ENCODE data around the gene NT5M. TPM values are rescaled to one million over a fixed set of nuclear protein-coding genes. Genes with fewer than 3 reads are reported as not detected.

Gene NT5M
- total and polyA plus RNA-seq, 4 donors: 4.1 to 18.2 (median 11.6) TPM

- Histone ChIP-seq H3K9me3 (ENCODE audit: control insufficient read depth, insufficient read depth, low read length) (peaks cover 6% of the 10 kb centered on the region), H3K4me1 (ENCODE audit: control insufficient read depth, insufficient read depth, low read length) (peaks cover 26% of the 10 kb centered on the region), H3K27me3 (ENCODE audit: control insufficient read depth, insufficient read depth, low read length) (no peaks in the 10 kb centered on the region), H3K4me3 (ENCODE audit: low read depth, low read length) (no peak overlapping the region), H3K27ac (ENCODE audit: low read depth, low read length) (no peak overlapping the region), H3K36me3 (ENCODE audit: control insufficient read depth, insufficient read depth, low read length) (no peaks in the 10 kb centered on the region)
- 88% methylated on average over 2 of the region's 2 CpGs for WGBS (ENCODE audit: insufficient coverage)
- DNase-seq (ENCODE audit: low read depth in 4 of 6, low spot score in 6 of 6): no peak
These were observed 56.1 kb downstream of the NT5M start for GRCh38 chr17:17359271-17359670.

- no peak for DNase-seq (ENCODE audit: low read depth in 4 of 6, low spot score in 6 of 6)
- H3K27ac ChIP-seq (ENCODE audit: low read depth, low read length): no peak overlapping the region
- WGBS (ENCODE audit: insufficient coverage): no CpG with 5 or more reads among the region's 1 CpG
- no peaks in the 10 kb centered on the region for H3K27me3 ChIP-seq (ENCODE audit: control insufficient read depth, insufficient read depth, low read length)
- H3K4me1 ChIP-seq (ENCODE audit: control insufficient read depth, insufficient read depth, low read length): peaks cover 23% of the 10 kb centered on the region
- peaks cover 6% of the 10 kb centered on the region for H3K9me3 ChIP-seq (ENCODE audit: control insufficient read depth, insufficient read depth, low read length)
- H3K4me3 ChIP-seq (ENCODE audit: low read depth, low read length): no peak overlapping the region
- H3K36me3 ChIP-seq (ENCODE audit: control insufficient read depth, insufficient read depth, low read length): no peaks in the 10 kb centered on the region
These were observed 57.0 kb downstream of the NT5M start for GRCh38 chr17:17360087-17360730.

- no peaks in the 10 kb centered on the region for H3K27me3 ChIP-seq (ENCODE audit: control insufficient read depth, insufficient read depth, low read length)
- no peak overlapping the region for H3K4me3 ChIP-seq (ENCODE audit: low read depth, low read length)
- DNase-seq (ENCODE audit: low read depth in 4 of 6, low spot score in 6 of 6): no peak
- H3K27ac ChIP-seq (ENCODE audit: low read depth, low read length): no peak overlapping the region
- H3K9me3 ChIP-seq (ENCODE audit: control insufficient read depth, insufficient read depth, low read length): peaks cover 6% of the 10 kb centered on the region
- peaks cover 12% of the 10 kb centered on the region for H3K4me1 ChIP-seq (ENCODE audit: control insufficient read depth, insufficient read depth, low read length)
- WGBS (ENCODE audit: insufficient coverage): 78% methylated on average over 2 of the region's 5 CpGs
- H3K36me3 ChIP-seq (ENCODE audit: control insufficient read depth, insufficient read depth, low read length): no peaks in the 10 kb centered on the region
These were observed 58.3 kb downstream of the NT5M start for GRCh38 chr17:17361543-17361866.

- Histone ChIP-seq H3K4me3 (ENCODE audit: low read depth, low read length) (no peak overlapping the region), H3K27ac (ENCODE audit: low read depth, low read length) (no peak overlapping the region)
- 87% methylated on average over 6 of the region's 12 CpGs for WGBS (ENCODE audit: insufficient coverage)
These were observed 58.8 kb downstream of the NT5M start for GRCh38 chr17:17361867-17362539.

GRCh38 chr17:17362540-17362930 is 59.4 kb downstream of the NT5M start:
- Histone ChIP-seq H3K4me1 (ENCODE audit: control insufficient read depth, insufficient read depth, low read length) (peaks cover 9% of the 10 kb centered on the region), H3K9me3 (ENCODE audit: control insufficient read depth, insufficient read depth, low read length) (peaks cover 6% of the 10 kb centered on the region), H3K4me3 (ENCODE audit: low read depth, low read length) (no peak overlapping the region), H3K36me3 (ENCODE audit: control insufficient read depth, insufficient read depth, low read length) (no peaks in the 10 kb centered on the region), H3K27ac (ENCODE audit: low read depth, low read length) (no peak overlapping the region), H3K27me3 (ENCODE audit: control insufficient read depth, insufficient read depth, low read length) (no peaks in the 10 kb centered on the region)
- 100% methylated on average over 5 of the region's 7 CpGs for WGBS (ENCODE audit: insufficient coverage)
- DNase-seq (ENCODE audit: low read depth in 4 of 6, low spot score in 6 of 6): no peak

More at GRCh38 chr17:17361867-17362539, 58.8 kb downstream of the NT5M start:
- peaks cover 9% of the 10 kb centered on the region for H3K4me1 ChIP-seq (ENCODE audit: control insufficient read depth, insufficient read depth, low read length)
- H3K36me3 ChIP-seq (ENCODE audit: control insufficient read depth, insufficient read depth, low read length): no peaks in the 10 kb centered on the region
- H3K27me3 ChIP-seq (ENCODE audit: control insufficient read depth, insufficient read depth, low read length): no peaks in the 10 kb centered on the region
- H3K9me3 ChIP-seq (ENCODE audit: control insufficient read depth, insufficient read depth, low read length): peaks cover 6% of the 10 kb centered on the region
- DNase-seq (ENCODE audit: low read depth in 4 of 6, low spot score in 6 of 6): no peak

GRCh38 chr17:17363638-17364337 is 60.6 kb downstream of the NT5M start:
- DNase-seq (ENCODE audit: low read depth in 4 of 6, low spot score in 6 of 6): no peak
- 81% methylated on average over 4 of the region's 8 CpGs for WGBS (ENCODE audit: insufficient coverage)

GRCh38 chr17:17364338-17364667 is 61.1 kb downstream of the NT5M start:
- no peak overlapping the region for H3K27ac ChIP-seq (ENCODE audit: low read depth, low read length)
- DNase-seq (ENCODE audit: low read depth in 4 of 6, low spot score in 6 of 6): no peak
- H3K4me3 ChIP-seq (ENCODE audit: low read depth, low read length): no peak overlapping the region
- no peaks in the 10 kb centered on the region for H3K36me3 ChIP-seq (ENCODE audit: control insufficient read depth, insufficient read depth, low read length)
- H3K27me3 ChIP-seq (ENCODE audit: control insufficient read depth, insufficient read depth, low read length): no peaks in the 10 kb centered on the region
- 32% methylated on average over 11 of the region's 11 CpGs for WGBS (ENCODE audit: insufficient coverage)
- peaks cover 9% of the 10 kb centered on the region for H3K4me1 ChIP-seq (ENCODE audit: control insufficient read depth, insufficient read depth, low read length)
- H3K9me3 ChIP-seq (ENCODE audit: control insufficient read depth, insufficient read depth, low read length): peaks cover 2% of the 10 kb centered on the region

More at GRCh38 chr17:17363638-17364337, 60.6 kb downstream of the NT5M start:
- no peak overlapping the region for H3K4me3 ChIP-seq (ENCODE audit: low read depth, low read length)
- peaks cover 9% of the 10 kb centered on the region for H3K4me1 ChIP-seq (ENCODE audit: control insufficient read depth, insufficient read depth, low read length)
- H3K27me3 ChIP-seq (ENCODE audit: control insufficient read depth, insufficient read depth, low read length): no peaks in the 10 kb centered on the region
- no peak overlapping the region for H3K27ac ChIP-seq (ENCODE audit: low read depth, low read length)
- H3K36me3 ChIP-seq (ENCODE audit: control insufficient read depth, insufficient read depth, low read length): no peaks in the 10 kb centered on the region
- H3K9me3 ChIP-seq (ENCODE audit: control insufficient read depth, insufficient read depth, low read length): peaks cover 6% of the 10 kb centered on the region

- H3K36me3 ChIP-seq (ENCODE audit: control insufficient read depth, insufficient read depth, low read length): no peaks in the 10 kb centered on the region
- H3K27me3 ChIP-seq (ENCODE audit: control insufficient read depth, insufficient read depth, low read length): no peaks in the 10 kb centered on the region
- H3K27ac ChIP-seq (ENCODE audit: low read depth, low read length): no peak overlapping the region
- H3K9me3 ChIP-seq (ENCODE audit: control insufficient read depth, insufficient read depth, low read length): no peaks in the 10 kb centered on the region
- H3K4me3 ChIP-seq (ENCODE audit: low read depth, low read length): no peak overlapping the region
- 89% methylated on average over 10 of the region's 12 CpGs for WGBS (ENCODE audit: insufficient coverage)
- no peak for DNase-seq (ENCODE audit: low read depth in 4 of 6, low spot score in 6 of 6)
- H3K4me1 ChIP-seq (ENCODE audit: control insufficient read depth, insufficient read depth, low read length): peaks cover 9% of the 10 kb centered on the region
These were observed 62.4 kb downstream of the NT5M start for GRCh38 chr17:17365476-17366110.

- no peaks in the 10 kb centered on the region for H3K27me3 ChIP-seq (ENCODE audit: control insufficient read depth, insufficient read depth, low read length)
These were observed 63.1 kb downstream of the NT5M start for GRCh38 chr17:17366235-17366634.

More at GRCh38 chr17:17366235-17366634, 63.1 kb downstream of the NT5M start:
- H3K4me1 ChIP-seq (ENCODE audit: control insufficient read depth, insufficient read depth, low read length): peaks cover 9% of the 10 kb centered on the region
- no peak overlapping the region for H3K4me3 ChIP-seq (ENCODE audit: low read depth, low read length)
- no CpG with 5 or more reads among the region's 1 CpG for WGBS (ENCODE audit: insufficient coverage)
- no peaks in the 10 kb centered on the region for H3K36me3 ChIP-seq (ENCODE audit: control insufficient read depth, insufficient read depth, low read length)
- no peak for DNase-seq (ENCODE audit: low read depth in 4 of 6, low spot score in 6 of 6)
- no peaks in the 10 kb centered on the region for H3K9me3 ChIP-seq (ENCODE audit: control insufficient read depth, insufficient read depth, low read length)
- no peak overlapping the region for H3K27ac ChIP-seq (ENCODE audit: low read depth, low read length)
